Neural progenitor cell (in vitro differentiated cells): ENCODE data around the gene ITGA6.

Experiments
- EZH2 ChIP-seq: fragments of 200-600 bp; sonication (generic); IDR thresholded peaks from 2 replicates; pipeline ENCODE4 v1.6.1; 2017; ENCODE audit warnings: antibody characterized with exemption, mild to moderate bottlenecking, moderate library complexity
- TF ChIP-seq, protein P1 (sequence below): fragments of 200-600 bp; sonication (generic); IDR thresholded peaks from 2 replicates; pipeline ENCODE4 v1.5.1; 2017; ENCODE audit warnings: antibody characterized with exemption, mild to moderate bottlenecking

DNA sequence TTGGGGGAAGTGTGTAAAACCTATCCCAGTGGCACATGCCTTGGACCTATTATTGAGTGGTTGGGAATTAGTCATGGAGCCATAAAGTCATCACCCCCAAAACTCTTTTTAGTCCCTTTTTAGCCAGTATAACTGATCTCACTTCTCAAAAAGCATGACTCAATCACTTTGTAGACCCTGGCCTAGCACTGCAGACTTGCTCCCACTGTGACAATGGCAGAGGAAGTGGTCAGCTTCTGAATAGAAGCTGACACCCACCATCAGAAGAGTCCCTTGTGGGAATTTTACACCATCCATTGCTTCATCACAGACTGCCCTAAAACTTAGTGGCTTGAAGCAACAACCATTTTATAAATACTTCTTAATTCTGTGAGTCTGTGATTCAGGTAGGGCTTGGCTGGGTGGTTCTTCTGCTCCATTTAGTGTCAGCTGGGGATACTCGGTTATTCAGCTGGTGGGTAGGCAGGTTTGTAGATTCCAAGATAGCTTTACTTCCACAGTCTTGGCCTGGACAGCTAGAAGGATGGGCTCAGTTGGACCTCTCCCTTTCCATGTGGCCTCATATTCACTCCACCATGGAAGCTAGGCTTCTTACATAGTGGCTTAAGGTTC, 10.8 kb upstream of the ITGA6 start:
- TF ChIP-seq, protein P1, sequence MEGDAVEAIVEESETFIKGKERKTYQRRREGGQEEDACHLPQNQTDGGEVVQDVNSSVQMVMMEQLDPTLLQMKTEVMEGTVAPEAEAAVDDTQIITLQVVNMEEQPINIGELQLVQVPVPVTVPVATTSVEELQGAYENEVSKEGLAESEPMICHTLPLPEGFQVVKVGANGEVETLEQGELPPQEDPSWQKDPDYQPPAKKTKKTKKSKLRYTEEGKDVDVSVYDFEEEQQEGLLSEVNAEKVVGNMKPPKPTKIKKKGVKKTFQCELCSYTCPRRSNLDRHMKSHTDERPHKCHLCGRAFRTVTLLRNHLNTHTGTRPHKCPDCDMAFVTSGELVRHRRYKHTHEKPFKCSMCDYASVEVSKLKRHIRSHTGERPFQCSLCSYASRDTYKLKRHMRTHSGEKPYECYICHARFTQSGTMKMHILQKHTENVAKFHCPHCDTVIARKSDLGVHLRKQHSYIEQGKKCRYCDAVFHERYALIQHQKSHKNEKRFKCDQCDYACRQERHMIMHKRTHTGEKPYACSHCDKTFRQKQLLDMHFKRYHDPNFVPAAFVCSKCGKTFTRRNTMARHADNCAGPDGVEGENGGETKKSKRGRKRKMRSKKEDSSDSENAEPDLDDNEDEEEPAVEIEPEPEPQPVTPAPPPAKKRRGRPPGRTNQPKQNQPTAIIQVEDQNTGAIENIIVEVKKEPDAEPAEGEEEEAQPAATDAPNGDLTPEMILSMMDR: no peak
- TF ChIP-seq EZH2: no peak
